OCI-LY1 (cell line): ENCODE measurements around the gene VSTM4.

Source experiments
- H2AFZ ChIP-seq: fragments of 200-600 bp; sonication (generic), shearing (Covaris generic); 2 replicates; pipeline ENCODE4 v1.6.0; 2014; ENCODE audit warnings: antibody characterized with exemption, mild to moderate bottlenecking, low read length
- H3F3A ChIP-seq: fragments of 200-600 bp; sonication (generic), shearing (Covaris generic); 2 replicates; pipeline ENCODE4 v1.6.0; 2014; ENCODE audit warnings: mild to moderate bottlenecking, antibody characterized with exemption, low read length, moderate library complexity; ENCODE audit not compliant: insufficient read depth
- H3K27ac ChIP-seq: fragments of 200-600 bp; sonication (generic); 2 replicates; pipeline ENCODE4 v1.5.1; 2014; ENCODE audit warnings: low read length, mixed run types, mild to moderate bottlenecking, low read depth; ENCODE audit not compliant: poor library complexity, severe bottlenecking
- H3K27me3 ChIP-seq: fragments of 200-600 bp; sonication (generic); 2 replicates; pipeline ENCODE4 v1.6.0; 2014; ENCODE audit warnings: antibody characterized with exemption, mild to moderate bottlenecking, low read length, moderate library complexity; ENCODE audit not compliant: insufficient read depth
- H3K36me3 ChIP-seq: fragments of 200-600 bp; sonication (generic); 2 replicates; pipeline ENCODE4 v1.6.1; 2014; ENCODE audit warnings: mild to moderate bottlenecking, antibody characterized with exemption, low read length, moderate library complexity, mixed read lengths; ENCODE audit not compliant: insufficient read depth
- H3K4me1 ChIP-seq: fragments of 200-600 bp; sonication (generic); 2 replicates; pipeline ENCODE4 v1.5.1; 2014; ENCODE audit warnings: mild to moderate bottlenecking, low read length, moderate library complexity; ENCODE audit not compliant: insufficient read depth, severe bottlenecking
- H3K4me2 ChIP-seq: fragments of 200-600 bp; sonication (generic), shearing (Covaris generic); 2 replicates; pipeline ENCODE4 v1.6.1; 2014; ENCODE audit warnings: low read length
- H3K4me3 ChIP-seq: fragments of 200-600 bp; sonication (generic); 2 replicates; pipeline ENCODE4 v1.5.1; 2014; ENCODE audit warnings: low read length, low read depth, mild to moderate bottlenecking, mixed read lengths; ENCODE audit not compliant: poor library complexity, severe bottlenecking
- H3K79me2 ChIP-seq: fragments of 200-600 bp; shearing (Covaris generic); 2 replicates; pipeline ENCODE4 v1.6.1; 2016; ENCODE audit warnings: mixed run types, low read length, mixed read lengths; ENCODE audit not compliant: insufficient read depth
- H3K9ac ChIP-seq: fragments of 200-600 bp; sonication (generic), shearing (Covaris generic); 2 replicates; pipeline ENCODE4 v1.6.1; 2014; ENCODE audit warnings: mild to moderate bottlenecking, low read length, mixed read lengths
- H3K9me2 ChIP-seq: fragments of 200-600 bp; sonication (generic), shearing (Covaris generic); 2 replicates; pipeline ENCODE4 v1.6.1; 2014; ENCODE audit warnings: low read depth, mild to moderate bottlenecking, low read length, mixed read lengths
- H3K9me3 ChIP-seq: fragments of 200-600 bp; shearing (Covaris generic); 2 replicates; pipeline ENCODE4 v1.6.1; 2014; ENCODE audit warnings: low read length, mixed read lengths
- H4K20me1 ChIP-seq: fragments of 200-600 bp; sonication (generic), shearing (Covaris generic); 2 replicates; pipeline ENCODE4 v1.6.0; 2016; ENCODE audit warnings: mild to moderate bottlenecking, low read length; ENCODE audit not compliant: insufficient read depth
- EZH2 ChIP-seq: fragments of 200-600 bp; sonication (generic), shearing (Covaris generic); IDR thresholded peaks from 2 replicates; pipeline ENCODE4 v1.8.0; 2017; ENCODE audit warnings: borderline replicate concordance, mixed run types, mild to moderate bottlenecking, antibody characterized with exemption, low read length, moderate library complexity, mixed read lengths
- TF ChIP-seq, protein P1 (sequence below): fragments of 200-600 bp; sonication (generic), shearing (Covaris generic); IDR thresholded peaks from 2 replicates; pipeline ENCODE4 v1.5.1; 2017; ENCODE audit warnings: mild to moderate bottlenecking, antibody characterized with exemption, low read length, moderate library complexity, mixed read lengths

The VSTM4 gene

GRCh38 chr10:48996329-48996728 is 119.0 kb downstream of the VSTM4 start:
- Histone ChIP-seq H3K9me2 (no peaks in the 10 kb centered on the region), H3K9me3 (no peaks in the 10 kb centered on the region), H2AFZ (no peak overlapping the region), H3K27me3 (no peaks in the 10 kb centered on the region), H4K20me1 (no peaks in the 10 kb centered on the region), H3K9ac (no peak overlapping the region), H3F3A (no peaks in the 10 kb centered on the region), H3K36me3 (no peaks in the 10 kb centered on the region), H3K27ac (no peak overlapping the region), H3K79me2 (no peaks in the 10 kb centered on the region), H3K4me2 (no peak overlapping the region), H3K4me3 (no peak overlapping the region), H3K4me1 (no peaks in the 10 kb centered on the region)
- TF ChIP-seq, protein P1, sequence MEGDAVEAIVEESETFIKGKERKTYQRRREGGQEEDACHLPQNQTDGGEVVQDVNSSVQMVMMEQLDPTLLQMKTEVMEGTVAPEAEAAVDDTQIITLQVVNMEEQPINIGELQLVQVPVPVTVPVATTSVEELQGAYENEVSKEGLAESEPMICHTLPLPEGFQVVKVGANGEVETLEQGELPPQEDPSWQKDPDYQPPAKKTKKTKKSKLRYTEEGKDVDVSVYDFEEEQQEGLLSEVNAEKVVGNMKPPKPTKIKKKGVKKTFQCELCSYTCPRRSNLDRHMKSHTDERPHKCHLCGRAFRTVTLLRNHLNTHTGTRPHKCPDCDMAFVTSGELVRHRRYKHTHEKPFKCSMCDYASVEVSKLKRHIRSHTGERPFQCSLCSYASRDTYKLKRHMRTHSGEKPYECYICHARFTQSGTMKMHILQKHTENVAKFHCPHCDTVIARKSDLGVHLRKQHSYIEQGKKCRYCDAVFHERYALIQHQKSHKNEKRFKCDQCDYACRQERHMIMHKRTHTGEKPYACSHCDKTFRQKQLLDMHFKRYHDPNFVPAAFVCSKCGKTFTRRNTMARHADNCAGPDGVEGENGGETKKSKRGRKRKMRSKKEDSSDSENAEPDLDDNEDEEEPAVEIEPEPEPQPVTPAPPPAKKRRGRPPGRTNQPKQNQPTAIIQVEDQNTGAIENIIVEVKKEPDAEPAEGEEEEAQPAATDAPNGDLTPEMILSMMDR, result no peak
- TF ChIP-seq EZH2, result no peak

- no peaks in the 10 kb centered on the region for H3F3A ChIP-seq
These were observed 121.7 kb downstream of the VSTM4 start for GRCh38 chr10:48993627-48994026.

GRCh38 chr10:48990226-48990625 is 125.1 kb downstream of the VSTM4 start:
- Histone ChIP-seq H2AFZ (no peak overlapping the region), H3K27ac (no peak overlapping the region), H3K9me3 (no peaks in the 10 kb centered on the region), H3K27me3 (no peaks in the 10 kb centered on the region), H3K79me2 (no peaks in the 10 kb centered on the region), H3K9ac (no peak overlapping the region), H3K4me2 (no peak overlapping the region), H4K20me1 (no peaks in the 10 kb centered on the region), H3F3A (no peaks in the 10 kb centered on the region), H3K9me2 (no peaks in the 10 kb centered on the region), H3K36me3 (no peaks in the 10 kb centered on the region), H3K4me1 (no peaks in the 10 kb centered on the region), H3K4me3 (no peak overlapping the region)
- TF ChIP-seq, protein P1, result no peak
- no peak for TF ChIP-seq EZH2

More at GRCh38 chr10:48993627-48994026, 121.7 kb downstream of the VSTM4 start:
- Histone ChIP-seq H3K4me2 (no peak overlapping the region), H4K20me1 (no peaks in the 10 kb centered on the region), H3K4me1 (no peaks in the 10 kb centered on the region), H3K27ac (no peak overlapping the region), H3K4me3 (no peak overlapping the region), H2AFZ (no peak overlapping the region), H3K79me2 (no peaks in the 10 kb centered on the region), H3K9me3 (no peaks in the 10 kb centered on the region), H3K9me2 (no peaks in the 10 kb centered on the region), H3K36me3 (no peaks in the 10 kb centered on the region), H3K27me3 (no peaks in the 10 kb centered on the region), H3K9ac (no peak overlapping the region)
- TF ChIP-seq EZH2, result no peak
- TF ChIP-seq, protein P1, result no peak
